CD14-positive monocyte (primary cell): ENCODE measurements around the gene MOGAT3. TPM values are rescaled to one million over a fixed set of nuclear protein-coding genes. Genes with fewer than 3 reads are reported as not detected.

Experiments
- DNase-seq, 3 donors: peaks; one replicate each; pipeline ENCODE4 v3.0.0-alpha.2; 2011 to 2022
- H2AFZ ChIP-seq: 2 replicates; pipeline ENCODE4 v1.6.0; 2012; ENCODE audit warnings: mild to moderate bottlenecking, low read depth, low read length, inconsistent platforms; ENCODE audit not compliant: insufficient read depth, poor library complexity, severe bottlenecking
- H3K27ac ChIP-seq, 2 donors: 1 replicate in 1 of 2; 2 replicates in 1 of 2; pipeline ENCODE4 v1.5.1; 2012 to 2013; ENCODE audit warnings: low read length in 2 of 2, control low read depth in 1 of 2, inconsistent platforms in 1 of 2, low read depth in 1 of 2, mild to moderate bottlenecking in 1 of 2
- H3K27me3 ChIP-seq, 2 donors: one replicate each; pipeline versions ENCODE4 v1.6.0 to v1.6.1; 2011 to 2013; ENCODE audit warnings: low read length in 2 of 2; ENCODE audit not compliant: control insufficient read depth in 2 of 2, insufficient read depth in 2 of 2
- H3K36me3 ChIP-seq, 2 donors: replicated peaks in 1 of 2; 1 replicate in 1 of 2; 2 replicates in 1 of 2; pipeline versions ENCODE4 v1.5.1 to v1.6.1; 2012 to 2013; ENCODE audit warnings: low read length in 2 of 2, control low read depth in 1 of 2, inconsistent platforms in 1 of 2, mild to moderate bottlenecking in 1 of 2; ENCODE audit not compliant: insufficient read depth in 2 of 2, control insufficient read depth in 1 of 2
- H3K4me1 ChIP-seq, 2 donors: 1 replicate in 1 of 2; 2 replicates in 1 of 2; pipeline versions ENCODE4 v1.5.1 to v1.6.1; 2012 to 2013; ENCODE audit warnings: low read length in 2 of 2, control low read depth in 1 of 2, inconsistent platforms in 1 of 2, mild to moderate bottlenecking in 1 of 2, moderate library complexity in 1 of 2; ENCODE audit not compliant: insufficient read depth in 2 of 2, control insufficient read depth in 1 of 2
- H3K4me2 ChIP-seq: replicated peaks from 2 replicates; pipeline ENCODE3; 2012; ENCODE audit warnings: low read length, moderate library complexity, mild to moderate bottlenecking; ENCODE audit not compliant: poor library complexity, severe bottlenecking; ENCODE audit errors: extremely low read depth
- H3K4me3 ChIP-seq, 3 experiments: fragments of 200-600 bp in 1 of 3; sonication (generic) in 1 of 3; replicated peaks in 1 of 3; 1 replicate in 2 of 3; 2 replicates in 1 of 3; pipeline ENCODE4 v1.5.1; 2011 to 2013; ENCODE audit warnings: low read length in 3 of 3, mild to moderate bottlenecking in 3 of 3, control low read depth in 2 of 3, low read depth in 2 of 3, inconsistent platforms in 1 of 3, moderate library complexity in 1 of 3
- H3K79me2 ChIP-seq: 2 replicates; pipeline ENCODE4 v1.6.0; 2012; ENCODE audit warnings: mild to moderate bottlenecking, control low read depth, inconsistent platforms, low read length, moderate library complexity; ENCODE audit not compliant: insufficient read depth
- H3K9ac ChIP-seq: 2 replicates; pipeline ENCODE4 v1.6.0; 2017; ENCODE audit warnings: low read length, mild to moderate bottlenecking; ENCODE audit not compliant: insufficient read depth, poor library complexity, severe bottlenecking
- H3K9me3 ChIP-seq, 2 donors: replicated peaks in 1 of 2; 1 replicate in 1 of 2; 2 replicates in 1 of 2; pipeline versions ENCODE4 v1.5.1 to v1.6.1; 2012 to 2013; ENCODE audit warnings: low read length in 2 of 2, control low read depth in 1 of 2; ENCODE audit not compliant: control insufficient read depth in 1 of 2, insufficient read depth in 1 of 2
- H4K20me1 ChIP-seq: 2 replicates; pipeline ENCODE4 v1.6.0; 2012; ENCODE audit warnings: mild to moderate bottlenecking, low read length, control low read depth, moderate library complexity; ENCODE audit not compliant: insufficient read depth
- H3K27ac Mint-ChIP-seq, 7 donors: one replicate each; pipeline ENCODE4 v1.8.0; 2020; ENCODE audit warnings: mild to moderate bottlenecking in 7 of 7, mixed read lengths in 7 of 7, moderate library complexity in 6 of 7, inconsistent platforms in 2 of 7
- H3K27me3 Mint-ChIP-seq, 3 donors: one replicate each; pipeline ENCODE4 v1.8.0; 2021 to 2022; ENCODE audit warnings: low read depth in 3 of 3, mild to moderate bottlenecking in 3 of 3, mixed read lengths in 3 of 3, moderate library complexity in 3 of 3, inconsistent platforms in 1 of 3
- H3K36me3 Mint-ChIP-seq, 2 donors: one replicate each; pipeline ENCODE4 v1.8.0; 2020; ENCODE audit warnings: mixed read lengths in 2 of 2, inconsistent platforms in 1 of 2, mild to moderate bottlenecking in 1 of 2
- H3K4me1 Mint-ChIP-seq: one replicate; pipeline ENCODE4 v1.8.0; 2020; ENCODE audit warnings: mild to moderate bottlenecking, mixed read lengths
- H3K4me3 Mint-ChIP-seq, 2 donors: one replicate each; pipeline ENCODE4 v1.8.0; 2020; ENCODE audit warnings: mild to moderate bottlenecking in 2 of 2, mixed read lengths in 2 of 2, moderate library complexity in 1 of 2
- H3K9me3 Mint-ChIP-seq, 7 donors: one replicate each; pipeline ENCODE4 v1.8.0; 2020 to 2022; ENCODE audit warnings: mixed read lengths in 7 of 7, mild to moderate bottlenecking in 6 of 7, moderate library complexity in 6 of 7, inconsistent platforms in 2 of 7
- whole genome bisulfite sequencing: methylation state at CpG from one replicate; pipeline ENCODE4 v1.1.5; 2013; ENCODE audit warnings: missing lambda C conversion rate; ENCODE audit not compliant: insufficient coverage; 5-methylcytosine and 5-hydroxymethylcytosine counted together
- intact Hi-C, 2 donors: fragments of 100-400 bp; cut with micrococcal nuclease; formaldehyde crosslinking; loops; one replicate each; pipeline versions ENCODE4 v1.15.0 to v1.15.1; 2023
- polyA plus RNA-seq, 3 donors: library from polyadenylated mRNA; depleted of rRNA in 1 of 3; unstranded in 2 of 3; stranded (reverse) in 1 of 3; fragments of 300-500 nt in 2 of 3; fragments of >200 nt in 1 of 3; fragmentation: Illumina TruSeq in 2 of 3; gene quantifications; 1 replicate in 2 of 3; 2 replicates in 1 of 3; pipeline ENCODE4 v1.2.3, GENCODE V29; 2012 to 2021
- TF ChIP-seq, protein P1 (sequence below): fragments of 200-600 bp; IDR thresholded peaks from one replicate; pipeline ENCODE4 v1.8.0; 2022; ENCODE audit warnings: antibody characterized with exemption, mild to moderate bottlenecking

MOGAT3 gene
- polyA plus RNA-seq, 3 donors: not detected

DNA sequence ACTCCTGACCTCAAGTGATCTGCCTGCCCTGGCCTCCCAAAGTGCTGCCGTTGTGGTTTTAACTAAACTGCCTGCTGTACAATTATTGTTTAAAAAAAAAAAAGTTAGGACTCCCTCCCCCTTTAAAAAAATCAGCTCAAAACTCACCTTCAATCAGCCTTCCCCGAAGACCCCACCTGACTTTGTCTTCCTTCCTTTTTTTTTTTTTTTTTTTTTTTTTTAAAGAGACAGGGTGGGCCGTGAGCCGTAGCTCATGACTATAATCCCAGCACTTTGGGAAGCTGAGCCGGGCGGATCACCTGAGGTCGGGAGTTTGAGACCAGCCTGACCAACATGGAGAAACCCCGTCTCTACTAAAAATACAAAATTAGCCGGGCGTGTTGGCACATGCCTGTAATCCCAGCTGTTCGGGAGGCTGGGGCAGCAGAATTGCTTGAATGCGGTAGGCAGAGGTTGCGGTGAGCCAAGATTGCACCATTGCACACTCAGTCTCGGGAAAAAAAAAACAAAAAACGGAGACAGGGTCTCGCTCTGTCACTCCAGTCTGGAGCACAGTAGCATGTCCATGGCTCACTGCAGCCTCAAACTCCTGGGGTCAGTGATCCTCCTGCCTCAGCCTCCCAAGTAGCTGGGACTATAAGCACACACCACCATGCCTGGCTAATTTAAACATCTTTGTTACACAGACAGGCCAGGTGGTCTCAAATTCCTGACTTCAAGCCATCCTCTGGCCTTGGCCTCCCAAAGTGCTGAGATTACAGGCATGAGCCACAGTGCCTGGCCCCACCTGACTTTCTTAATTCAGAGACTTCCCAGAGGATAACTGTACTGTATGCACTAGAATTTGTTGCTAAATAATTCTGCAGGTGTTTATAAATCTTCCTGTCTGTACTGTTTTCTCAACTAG, 40.9 kb upstream of the MOGAT3 start:
- Mint-ChIP-seq H3K9me3 (peaks cover 0 to 3% (median 0%) of the 10 kb centered on the region in 7 donors), H3K4me3 (peak overlapping the region; percentile 65 to 70), H3K4me1 (peaks cover 55% of the 10 kb centered on the region), H3K36me3 (peaks cover 39 to 48% of the 10 kb centered on the region in 2 donors), H3K27ac (peak overlapping the region in 6 of 7 donors; percentile 54 to 81 (median 74)), H3K27me3 (peaks cover 9 to 26% (median 18%) of the 10 kb centered on the region in 3 donors)
- 9% methylated on average over 13 of the region's 16 CpGs for WGBS
- Histone ChIP-seq H3K9ac (no peak overlapping the region), H3K27me3 (peaks cover 0 to 22% of the 10 kb centered on the region in 2 donors), H3K4me2 (peak overlapping the region; percentile 19), H2AFZ (no peak overlapping the region), H3K79me2 (peaks cover 35% of the 10 kb centered on the region), H3K9me3 (no peaks in the 10 kb centered on the region), H3K4me1 (peaks cover 53 to 62% of the 10 kb centered on the region in 2 donors), H3K4me3 (peak overlapping the region in 1 of 3 experiments; percentile 14), H4K20me1 (peaks cover 81% of the 10 kb centered on the region), H3K27ac (peak overlapping the region in 1 of 2 donors; percentile 9), H3K36me3 (peaks cover 15 to 28% of the 10 kb centered on the region in 2 donors)
- intact Hi-C loops: loop anchor here (2.0 to 10.0 kb wide), 3 partner anchors 23 to 657 kb away; partner anchors contain the start of genes FBXO24 (in 1 of the 2), LRCH4 (in 1 of the 2) and ZNHIT1 (in 1 of the 2)
- TF ChIP-seq, protein P1, sequence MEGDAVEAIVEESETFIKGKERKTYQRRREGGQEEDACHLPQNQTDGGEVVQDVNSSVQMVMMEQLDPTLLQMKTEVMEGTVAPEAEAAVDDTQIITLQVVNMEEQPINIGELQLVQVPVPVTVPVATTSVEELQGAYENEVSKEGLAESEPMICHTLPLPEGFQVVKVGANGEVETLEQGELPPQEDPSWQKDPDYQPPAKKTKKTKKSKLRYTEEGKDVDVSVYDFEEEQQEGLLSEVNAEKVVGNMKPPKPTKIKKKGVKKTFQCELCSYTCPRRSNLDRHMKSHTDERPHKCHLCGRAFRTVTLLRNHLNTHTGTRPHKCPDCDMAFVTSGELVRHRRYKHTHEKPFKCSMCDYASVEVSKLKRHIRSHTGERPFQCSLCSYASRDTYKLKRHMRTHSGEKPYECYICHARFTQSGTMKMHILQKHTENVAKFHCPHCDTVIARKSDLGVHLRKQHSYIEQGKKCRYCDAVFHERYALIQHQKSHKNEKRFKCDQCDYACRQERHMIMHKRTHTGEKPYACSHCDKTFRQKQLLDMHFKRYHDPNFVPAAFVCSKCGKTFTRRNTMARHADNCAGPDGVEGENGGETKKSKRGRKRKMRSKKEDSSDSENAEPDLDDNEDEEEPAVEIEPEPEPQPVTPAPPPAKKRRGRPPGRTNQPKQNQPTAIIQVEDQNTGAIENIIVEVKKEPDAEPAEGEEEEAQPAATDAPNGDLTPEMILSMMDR: no peak
- DNase-seq: peak in 2 of 3 donors; percentile 30 to 44

DNA sequence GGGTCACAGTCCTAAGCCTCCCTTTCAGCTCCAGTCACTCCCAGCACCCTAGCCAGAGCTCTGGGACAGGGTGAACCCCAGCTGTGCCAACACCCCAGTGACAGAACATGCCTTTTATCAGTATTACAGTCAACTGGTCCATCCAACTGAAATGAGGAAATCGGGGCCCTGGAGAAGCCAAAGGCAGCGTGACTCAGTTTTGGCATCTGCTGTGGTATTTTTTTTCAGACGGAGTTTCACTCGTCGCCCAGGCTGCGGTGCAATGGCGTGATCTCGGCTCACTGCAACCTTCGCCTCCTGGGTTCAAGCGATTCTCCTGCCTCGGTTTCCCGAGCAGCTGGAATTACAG, 40.2 kb upstream of the MOGAT3 start:
- H3K9me3 Mint-ChIP-seq: peaks cover 0 to 3% (median 0%) of the 10 kb centered on the region in 7 donors
- peaks cover 57% of the 10 kb centered on the region for H3K4me1 Mint-ChIP-seq
- TF ChIP-seq, protein P1: no peak
- H3K27ac ChIP-seq: peak overlapping the region in 1 of 2 donors; percentile 9
- peak overlapping the region; percentile 65 to 70 for H3K4me3 Mint-ChIP-seq
- DNase-seq: peak; percentile 68 to 86 (median 75)
- H4K20me1 ChIP-seq: peaks cover 88% of the 10 kb centered on the region
- H3K9me3 ChIP-seq: no peaks in the 10 kb centered on the region
- peaks cover 14 to 31% (median 23%) of the 10 kb centered on the region in 3 donors for H3K27me3 Mint-ChIP-seq
- H3K36me3 Mint-ChIP-seq: peaks cover 45 to 55% of the 10 kb centered on the region in 2 donors
- H2AFZ ChIP-seq: no peak overlapping the region
- peaks cover 15 to 28% of the 10 kb centered on the region in 2 donors for H3K36me3 ChIP-seq
- no peak overlapping the region for H3K9ac ChIP-seq
- H3K4me3 ChIP-seq: peak overlapping the region in 1 of 3 experiments; percentile 14
- peaks cover 30% of the 10 kb centered on the region for H3K79me2 ChIP-seq
- intact Hi-C loops: loop anchor here in 1 of 2 donors (10.0 kb wide), 2 partner anchors 96 to 656 kb away; partner anchors contain the start of genes FBXO24 and LRCH4
- peak overlapping the region; percentile 19 for H3K4me2 ChIP-seq
- peaks cover 0 to 27% of the 10 kb centered on the region in 2 donors for H3K27me3 ChIP-seq
- H3K27ac Mint-ChIP-seq: peak overlapping the region; percentile 60 to 82 (median 75)
- under 1% methylated on average over 8 of the region's 12 CpGs for WGBS
- H3K4me1 ChIP-seq: peaks cover 53 to 62% of the 10 kb centered on the region in 2 donors
